Heart left ventricle (tissue), 16 donors: ENCODE data around the gene EGLN3. TPM values are rescaled to one million over a fixed set of nuclear protein-coding genes. Genes with fewer than 3 reads are reported as not detected.

Experiments
- ATAC-seq, 4 donors: fragments of 200-7000 bp; cut with Tn5 transposase; one replicate each; pipeline ENCODE4 v1.9.1; 2020 to 2022; ENCODE audit warnings: moderate library complexity in 4 of 4, mild to moderate bottlenecking in 3 of 4, moderate number of reproducible peaks in 1 of 4
- DNase-seq, 5 donors: peaks; one replicate each; pipeline ENCODE4 v3.0.0-alpha.2; 2020
- H3K27ac ChIP-seq, 12 donors: fragments of 200-600 bp; sonication (generic) in 4 of 12; one replicate each; pipeline versions ENCODE4 v1.5.0 to v1.8.0; 2016 to 2022; ENCODE audit warnings: mild to moderate bottlenecking in 2 of 12
- H3K27me3 ChIP-seq, 9 donors: fragments of 200-600 bp; sonication (generic) in 2 of 9; one replicate each; pipeline versions ENCODE4 v1.5.1 to v1.8.0; 2016 to 2022; ENCODE audit warnings: mild to moderate bottlenecking in 3 of 9
- H3K36me3 ChIP-seq, 9 donors: fragments of 200-600 bp; sonication (generic) in 2 of 9; one replicate each; pipeline versions ENCODE4 v1.5.0 to v1.8.0; 2018 to 2022; ENCODE audit warnings: mild to moderate bottlenecking in 2 of 9
- H3K4me1 ChIP-seq, 12 donors: fragments of 200-600 bp; sonication (generic) in 4 of 12; one replicate each; pipeline versions ENCODE4 v1.5.0 to v1.8.0; 2016 to 2022; ENCODE audit warnings: mild to moderate bottlenecking in 3 of 12
- H3K4me3 ChIP-seq, 12 donors: fragments of 200-600 bp; sonication (generic) in 4 of 12; one replicate each; pipeline versions ENCODE4 v1.5.0 to v1.8.0; 2017 to 2022; ENCODE audit warnings: mild to moderate bottlenecking in 9 of 12, moderate library complexity in 4 of 12
- H3K9me3 ChIP-seq, 12 donors: fragments of 200-600 bp; sonication (generic) in 4 of 12; one replicate each; pipeline versions ENCODE4 v1.5.0 to v1.8.0; 2016 to 2022; ENCODE audit warnings: mild to moderate bottlenecking in 1 of 12
- POLR2A ChIP-seq, 2 donors: fragments of 450-650 bp; IDR thresholded peaks; one replicate each; pipeline ENCODE4 v1.6.1; 2017; ENCODE audit warnings: antibody characterized with exemption in 2 of 2, mild to moderate bottlenecking in 2 of 2, moderate library complexity in 2 of 2
- WGBS, 4 donors: extraction: QIAGEN DNeasy Blood & Tissue Kit in 2 of 4; methylation state at CpG; one replicate each; pipeline versions ENCODE4 v1.1.5 to v1.1.7; 2013 to 2018; 5-methylcytosine and 5-hydroxymethylcytosine counted together
- intact Hi-C, 10 donors: fragments of 100-400 bp; cut with DNase I; formaldehyde crosslinking; loops; one replicate each; pipeline versions ENCODE4 v1.11.1 to v1.14.2; 2022
- polyA plus RNA-seq, 2 donors: library from polyadenylated mRNA; stranded (reverse); fragments of 200-250 nt; gene quantifications; one replicate each; pipeline ENCODE4 v1.2.3, GENCODE V29; 2013
- total RNA-seq, 9 donors: library from RNA; depleted of rRNA in 2 of 9; stranded (reverse); fragments of >200 nt in 2 of 9; fragmentation: NEBNext Ultra II Directional in 3 of 9; extraction: Animal tissue kit (Norgen Biotek cat#: 25700) in 3 of 9; gene quantifications; one replicate each; pipeline versions ENCODE4 v1.1.0 to v1.2.4, GENCODE V29; 2016 to 2023
- TF ChIP-seq, protein P1 (sequence below), 12 donors: fragments of 200-600 bp; sonication (generic) in 4 of 12; IDR thresholded peaks; one replicate each; pipeline versions ENCODE4 v1.5.0 to v1.8.0; 2018 to 2022; ENCODE audit warnings: antibody characterized with exemption in 12 of 12, mild to moderate bottlenecking in 5 of 12
- donor health status: ischemic (EF 13 %, LVEDD 7.1; RV severe dilation, severe dysfunction).
- donor health status: healthy with polysubstance abuse.
- donor health status: DM: no; HTN: yes; CAD: no.
- donor health status: DM: no; HTN: no; CAD: no.
- donor health status: ischemic (EF 25% LVEDD 6.9; RV normal size, moderate dysfunction).
- donor health status: ischemic (EF 25% LVEDD 5.7; RV mildly dilated, moderate dysfunction).
- donor health status: healthy.
- donor health status: DM: yes; HTN: yes; CAD: no.
- donor health status: ischemic (EF 35%, LVEDD 5.7; RV mildly dilated, moderate dysfunction).
- donor health status: nonischemic (EF 11% LVEDD 7.7; RV severe dilation, severe dysfunction).
- donor health status: DM: yes; HTN: yes; CAD: no.
- donor health status: PGD.
- donor health status: ischemic (EF 29% LVEDD 5.4; RV normal size, mild dysfunction).
- donor health status: nonischemic (EF 23%, LVEDD 6.1; RV moderate dilation, normal function).

Gene EGLN3
- total and polyA plus RNA-seq, 11 donors, result 46.5 to 308 (median 138) TPM

DNA sequence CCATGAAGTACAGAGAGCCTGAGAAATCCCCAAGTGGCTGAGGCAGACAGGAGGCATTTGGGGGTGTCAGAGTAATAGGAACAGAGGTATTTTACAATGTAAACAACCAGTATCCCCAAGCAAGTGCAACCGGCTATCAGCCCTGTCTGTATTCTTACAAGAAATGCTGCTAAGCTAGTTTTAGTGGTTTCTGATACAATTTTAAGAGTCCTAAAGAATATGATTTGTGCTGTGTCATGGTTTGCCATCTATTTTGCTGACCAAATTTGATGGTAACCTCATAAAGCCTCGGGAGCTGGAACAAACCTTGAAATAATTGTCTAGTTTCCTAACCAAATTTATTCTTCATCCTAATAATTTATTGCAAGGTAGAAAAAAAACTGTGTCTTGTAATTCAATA, 46.7 kb upstream of the EGLN3 start:
- DNase-seq (no peak), ATAC-seq (no peak)
- no peak for TF ChIP-seq POLR2A (IDR thresholded peaks at IDR 0.05)
- TF ChIP-seq, protein P1, sequence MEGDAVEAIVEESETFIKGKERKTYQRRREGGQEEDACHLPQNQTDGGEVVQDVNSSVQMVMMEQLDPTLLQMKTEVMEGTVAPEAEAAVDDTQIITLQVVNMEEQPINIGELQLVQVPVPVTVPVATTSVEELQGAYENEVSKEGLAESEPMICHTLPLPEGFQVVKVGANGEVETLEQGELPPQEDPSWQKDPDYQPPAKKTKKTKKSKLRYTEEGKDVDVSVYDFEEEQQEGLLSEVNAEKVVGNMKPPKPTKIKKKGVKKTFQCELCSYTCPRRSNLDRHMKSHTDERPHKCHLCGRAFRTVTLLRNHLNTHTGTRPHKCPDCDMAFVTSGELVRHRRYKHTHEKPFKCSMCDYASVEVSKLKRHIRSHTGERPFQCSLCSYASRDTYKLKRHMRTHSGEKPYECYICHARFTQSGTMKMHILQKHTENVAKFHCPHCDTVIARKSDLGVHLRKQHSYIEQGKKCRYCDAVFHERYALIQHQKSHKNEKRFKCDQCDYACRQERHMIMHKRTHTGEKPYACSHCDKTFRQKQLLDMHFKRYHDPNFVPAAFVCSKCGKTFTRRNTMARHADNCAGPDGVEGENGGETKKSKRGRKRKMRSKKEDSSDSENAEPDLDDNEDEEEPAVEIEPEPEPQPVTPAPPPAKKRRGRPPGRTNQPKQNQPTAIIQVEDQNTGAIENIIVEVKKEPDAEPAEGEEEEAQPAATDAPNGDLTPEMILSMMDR (IDR thresholded peaks at IDR 0.05), result no peak
- Histone ChIP-seq H3K27me3 (no peaks in the 10 kb centered on the region), H3K27ac (no peak overlapping the region), H3K4me1 (peaks cover 0 to 6% (median 0%) of the 10 kb centered on the region in 12 donors), H3K36me3 (no peaks in the 10 kb centered on the region), H3K9me3 (no peaks in the 10 kb centered on the region), H3K4me3 (no peak overlapping the region)
- WGBS, 4 donors, result 90 to 93% (median 93%) methylated on average over 2 of the region's 2 CpGs
- intact Hi-C loops, result no loop called here

- peaks cover 0 to 6% (median 0%) of the 10 kb centered on the region in 12 donors for H3K4me1 ChIP-seq
- H3K27me3 ChIP-seq, result no peaks in the 10 kb centered on the region
- TF ChIP-seq POLR2A (IDR thresholded peaks at IDR 0.05), result no peak
- TF ChIP-seq, protein P1 (IDR thresholded peaks at IDR 0.05), result no peak
- ATAC-seq (no peak), DNase-seq (no peak)
- no peaks in the 10 kb centered on the region for H3K36me3 ChIP-seq
- no peaks in the 10 kb centered on the region for H3K9me3 ChIP-seq
- intact Hi-C loops, result no loop called here
- WGBS, 4 donors, result 95 to 98% (median 97%) methylated on average over 8 of the region's 8 CpGs
- H3K4me3 ChIP-seq, result no peak overlapping the region
- H3K27ac ChIP-seq, result no peak overlapping the region
Measured at GRCh38 chr14:33996462-33996861, 45.6 kb upstream of the EGLN3 start.

DNA sequence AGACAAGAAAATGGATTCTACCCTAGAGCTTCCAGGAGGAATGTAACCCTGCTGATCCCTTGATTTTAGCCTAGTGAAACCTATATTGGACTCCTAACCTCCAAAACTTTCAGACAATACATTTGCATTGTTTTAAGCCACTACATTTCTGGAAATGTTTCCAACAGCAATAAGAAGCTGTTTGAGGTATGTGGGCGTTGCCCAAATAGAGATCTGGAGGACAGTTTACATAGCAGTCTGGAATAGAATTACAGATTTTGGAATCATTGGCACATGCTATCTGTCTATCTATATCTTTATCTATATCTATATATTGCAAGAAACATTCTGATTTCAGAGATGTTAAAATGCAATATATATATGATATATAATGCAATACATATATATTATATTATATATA, 42.4 kb upstream of the EGLN3 start:
- H3K27me3 ChIP-seq, result no peaks in the 10 kb centered on the region
- peaks cover 0 to 15% (median 7%) of the 10 kb centered on the region in 12 donors for H3K4me1 ChIP-seq
- no peaks in the 10 kb centered on the region for H3K36me3 ChIP-seq
- 83 to 100% (median 93%) methylated on average over 1 of the region's 1 CpG for WGBS, 4 donors
- ATAC-seq (no peak), DNase-seq (no peak)
- no peaks in the 10 kb centered on the region for H3K9me3 ChIP-seq
- TF ChIP-seq, protein P1 (IDR thresholded peaks at IDR 0.05), result no peak
- no peak for TF ChIP-seq POLR2A (IDR thresholded peaks at IDR 0.05)
- H3K4me3 ChIP-seq, result no peak overlapping the region
- no peak overlapping the region for H3K27ac ChIP-seq
- intact Hi-C loops, result no loop called here

DNA sequence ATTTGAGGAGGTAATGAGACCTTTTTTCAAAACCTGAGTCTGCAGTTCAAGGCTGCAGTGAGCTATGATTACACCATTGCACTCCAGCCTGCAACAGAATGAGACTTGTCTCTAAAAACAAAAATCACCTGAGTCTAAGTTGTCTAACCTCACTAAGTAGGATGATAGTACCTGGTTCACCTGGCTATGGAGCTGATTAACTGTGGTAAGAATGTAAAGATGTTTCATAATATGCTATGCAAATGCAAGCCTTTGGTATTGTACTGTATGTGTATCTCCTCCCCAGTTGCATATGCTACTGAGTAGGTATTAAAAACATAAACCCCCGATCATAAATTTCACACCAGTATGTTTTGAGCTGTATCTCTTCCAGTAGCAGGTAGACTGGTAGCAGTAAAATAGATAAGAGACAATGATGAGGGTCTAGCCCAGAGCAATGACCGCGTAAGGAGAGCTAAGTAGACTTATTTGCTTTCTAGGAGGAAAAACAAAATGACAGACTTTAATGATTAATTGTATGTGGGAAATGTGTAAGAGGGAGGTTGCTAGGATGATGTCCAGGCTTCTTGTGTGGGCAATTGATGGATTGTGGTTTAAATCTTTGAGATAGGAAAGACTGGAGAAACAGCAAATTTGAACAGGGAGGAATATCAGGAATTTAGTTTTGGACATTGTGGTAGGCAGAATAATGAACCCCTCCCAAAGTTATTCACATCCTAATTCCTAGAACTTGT, 41.6 kb upstream of the EGLN3 start:
- Histone ChIP-seq H3K4me3 (no peak overlapping the region), H3K4me1 (peaks cover 0 to 15% (median 7%) of the 10 kb centered on the region in 12 donors), H3K27me3 (no peaks in the 10 kb centered on the region), H3K9me3 (no peaks in the 10 kb centered on the region), H3K27ac (no peak overlapping the region), H3K36me3 (no peaks in the 10 kb centered on the region)
- DNase-seq (no peak), ATAC-seq (no peak)
- TF ChIP-seq, protein P1 (IDR thresholded peaks at IDR 0.05), result no peak
- TF ChIP-seq POLR2A (IDR thresholded peaks at IDR 0.05), result no peak
- intact Hi-C loops, result no loop called here
- 95 to 98% (median 96%) methylated on average over 3 of the region's 3 CpGs for WGBS, 4 donors
